Kidney glomerular epithelial cell (primary cell): ENCODE results near the gene OR56A3.

Experiments
- DNase-seq: peaks from one replicate; lab custom pipeline; 2025; lab: John Stamatoyannopoulos, UW

The OR56A3 gene

GRCh38 chr11:5973530-5973929, 31.5 kb downstream of the OR56A3 start:
- DNase-seq: no peak

DNA sequence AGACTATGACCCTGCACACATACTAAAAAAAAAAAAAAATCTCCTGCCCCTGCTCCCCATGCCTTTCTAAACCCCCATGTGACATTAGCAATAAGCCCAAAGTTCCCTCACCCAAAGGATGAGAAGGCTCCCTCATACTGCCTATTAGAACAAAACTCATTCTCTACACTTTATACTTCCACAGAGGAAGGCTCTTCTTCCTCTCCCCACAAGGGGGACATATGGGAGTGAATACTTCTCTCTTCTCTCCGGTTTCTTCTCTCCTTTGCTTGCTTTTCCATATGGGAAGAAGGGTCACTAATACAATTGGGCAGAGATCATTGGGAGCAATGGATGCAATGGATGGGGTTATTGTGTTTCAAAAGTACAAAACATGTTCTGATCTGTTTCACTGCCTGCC, 41.4 kb downstream of the OR56A3 start:
- no peak for DNase-seq

DNA sequence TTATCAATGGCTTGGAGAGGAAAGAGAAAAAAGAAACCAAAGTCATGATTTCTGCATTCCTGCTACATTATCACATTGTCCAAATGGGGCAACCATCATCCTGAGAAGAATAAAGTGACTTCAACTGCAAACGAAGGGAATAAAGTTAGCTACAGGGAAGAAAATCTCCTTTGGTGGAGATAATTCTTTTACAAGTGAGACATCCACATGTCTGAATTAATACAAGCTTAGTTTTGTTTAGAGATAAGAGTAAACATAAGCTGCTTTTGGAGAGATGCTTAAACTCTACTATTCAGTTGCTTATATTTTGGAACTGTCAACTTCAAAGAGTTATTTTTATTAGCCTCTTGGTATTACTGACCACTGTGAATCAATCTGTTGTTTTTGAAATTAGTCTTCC, 44.8 kb downstream of the OR56A3 start, which contains the start of gene OR52L1:
Gene OR52L1 (minus strand): TSS at position 101 of the 400 bp plus-strand sequence. CDS start 55 bp downstream, at position 46.
- DNase-seq: no peak

- DNase-seq: no peak
These were observed 47.2 kb downstream of the OR56A3 start for GRCh38 chr11:5989203-5989602.

DNA sequence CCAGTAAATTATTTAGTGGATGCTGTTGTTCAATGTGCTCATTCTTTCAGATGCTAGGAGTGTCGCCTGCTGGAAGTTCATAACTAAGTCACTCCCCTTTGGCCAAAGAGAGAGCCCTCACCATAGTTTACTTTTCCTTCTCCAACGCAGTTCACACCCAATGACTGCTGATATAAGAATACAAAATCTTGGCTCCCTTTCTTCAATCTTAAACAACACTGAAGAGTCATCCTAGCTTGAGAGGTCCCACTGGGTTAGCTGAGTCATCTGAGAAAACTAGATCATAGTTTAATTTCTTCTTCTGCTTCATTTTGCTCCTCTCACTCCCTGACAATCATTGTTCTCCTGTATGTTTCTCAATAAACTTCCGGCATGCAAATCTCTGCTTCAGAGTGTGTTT, 50.1 kb downstream of the OR56A3 start:
- DNase-seq: no peak

DNA sequence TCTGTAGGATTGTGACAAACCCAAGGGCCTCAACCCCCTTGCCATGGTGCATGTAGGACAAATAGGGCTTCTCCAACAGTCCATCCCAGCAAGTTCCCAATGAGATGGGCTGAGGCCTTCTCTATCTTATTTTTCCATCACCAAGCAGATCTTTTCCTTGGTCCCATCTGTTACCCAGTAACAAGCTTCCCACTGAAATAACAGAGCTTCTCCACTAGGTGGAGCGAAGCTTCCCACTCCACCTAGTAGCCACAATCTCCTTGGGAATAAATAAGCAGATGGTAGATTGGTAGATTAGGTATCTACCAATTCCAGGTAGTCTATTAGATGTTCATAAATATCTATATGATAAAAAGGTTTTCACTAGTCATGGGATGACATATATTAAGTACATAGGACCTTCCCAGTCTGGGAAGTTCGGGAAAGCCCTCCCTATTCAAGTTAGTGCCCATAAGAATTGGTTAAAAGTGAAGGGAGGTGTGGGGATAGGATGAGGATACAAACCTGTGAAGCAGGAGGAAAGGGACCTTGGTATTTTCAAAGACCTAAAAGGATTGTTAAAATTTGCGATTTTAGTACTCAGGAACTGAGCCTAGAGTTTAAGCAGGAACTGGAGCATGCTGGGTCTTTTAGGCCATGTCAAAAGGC, 50.7 kb downstream of the OR56A3 start:
- peak; percentile 31 for DNase-seq

GRCh38 chr11:5994791-5995190, 52.7 kb downstream of the OR56A3 start:
- DNase-seq: no peak
